GM12874 (cell line): Measurements from ENCODE around the gene TMEM74B.

Source experiments
- CTCF ChIP-seq: IDR thresholded peaks from 2 replicates; pipeline ENCODE4 v1.5.1; 2011; ENCODE audit warnings: low read depth, mild to moderate bottlenecking, control low read depth, low read length, moderate library complexity; ENCODE audit not compliant: insufficient read depth

Gene TMEM74B

DNA sequence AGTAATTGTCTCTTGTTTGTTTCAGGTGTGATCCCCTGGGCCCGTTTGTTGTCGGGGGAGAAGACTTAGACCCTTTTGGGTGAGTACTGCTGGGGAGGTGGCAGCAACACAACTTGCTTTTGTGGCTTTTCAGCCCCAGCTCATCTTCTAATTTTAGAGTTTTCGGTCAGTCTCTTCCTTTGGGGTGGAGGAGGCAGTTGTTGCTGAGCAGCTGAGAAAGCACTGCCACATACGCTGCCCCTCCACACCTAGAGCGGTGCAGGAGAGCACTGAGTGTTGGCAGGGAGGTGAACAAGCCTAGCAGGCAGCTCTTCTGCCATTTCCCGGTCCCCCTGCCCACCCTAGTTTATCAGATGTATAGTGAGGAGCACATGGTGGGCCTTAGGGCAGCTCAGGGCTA lies 21.7 kb downstream of the TMEM74B start:
- no peak for TF ChIP-seq CTCF

DNA sequence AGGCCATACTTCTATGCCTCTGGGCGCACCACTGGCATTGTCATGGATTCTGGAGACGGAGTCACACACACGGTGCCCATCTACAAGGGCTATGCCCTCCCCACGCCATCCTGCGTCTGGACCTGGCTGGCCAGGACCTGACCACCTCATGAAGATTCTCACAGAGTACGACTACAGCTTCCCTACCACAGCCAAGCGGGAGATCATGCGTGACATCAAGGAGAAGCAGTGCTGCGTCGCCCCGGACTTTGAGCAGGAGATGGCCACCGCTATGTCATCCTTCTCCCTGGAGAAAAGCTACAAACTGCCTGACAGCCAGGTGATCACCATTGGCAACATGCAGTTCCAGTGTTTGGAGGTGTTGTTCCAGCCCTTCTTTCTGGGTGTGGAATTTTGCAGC lies 23.8 kb downstream of the TMEM74B start:
- TF ChIP-seq CTCF: no peak

- no peak for TF ChIP-seq CTCF
Measured at GRCh38 chr20:1160496-1160895, 24.3 kb downstream of the TMEM74B start.

- TF ChIP-seq CTCF: no peak
Measured at GRCh38 chr20:1155342-1155741, 29.4 kb downstream of the TMEM74B start.

GRCh38 chr20:1154691-1155090 lies 30.1 kb downstream of the TMEM74B start:
- no peak for TF ChIP-seq CTCF

GRCh38 chr20:1154226-1154625 lies 30.6 kb downstream of the TMEM74B start:
- TF ChIP-seq CTCF: no peak

GRCh38 chr20:1150968-1151367 lies 33.8 kb downstream of the TMEM74B start:
- no peak for TF ChIP-seq CTCF

DNA sequence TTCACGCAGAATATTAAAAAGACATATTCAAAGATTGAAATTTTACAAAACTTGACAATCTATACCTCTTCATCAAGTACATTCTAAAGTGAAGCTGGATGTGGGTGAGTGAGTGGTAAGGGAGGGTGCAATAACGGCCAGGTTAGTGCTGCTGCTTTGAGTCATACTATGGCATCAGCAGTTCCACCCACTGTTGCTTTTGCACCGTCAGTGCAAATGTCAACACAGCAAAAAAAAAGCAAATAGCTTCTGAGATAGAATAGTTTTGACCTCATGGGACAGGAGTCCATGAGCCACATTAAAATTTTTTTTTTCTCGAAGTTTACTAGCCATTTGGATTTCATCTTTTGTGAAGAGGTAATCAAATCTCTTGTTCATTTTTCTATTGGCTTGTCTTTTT lies 34.6 kb downstream of the TMEM74B start:
- TF ChIP-seq CTCF: no peak
